Measurements from ENCODE around the gene PITX3. TPM values are rescaled to one million over a fixed set of nuclear protein-coding genes. Genes with fewer than 3 reads are reported as not detected.

Gene PITX3
- total and polyA plus RNA-seq, 2 donors (not counting 3 experiments of a cell fraction or from before 2014, with no cell fraction given) = not detected

DNA sequence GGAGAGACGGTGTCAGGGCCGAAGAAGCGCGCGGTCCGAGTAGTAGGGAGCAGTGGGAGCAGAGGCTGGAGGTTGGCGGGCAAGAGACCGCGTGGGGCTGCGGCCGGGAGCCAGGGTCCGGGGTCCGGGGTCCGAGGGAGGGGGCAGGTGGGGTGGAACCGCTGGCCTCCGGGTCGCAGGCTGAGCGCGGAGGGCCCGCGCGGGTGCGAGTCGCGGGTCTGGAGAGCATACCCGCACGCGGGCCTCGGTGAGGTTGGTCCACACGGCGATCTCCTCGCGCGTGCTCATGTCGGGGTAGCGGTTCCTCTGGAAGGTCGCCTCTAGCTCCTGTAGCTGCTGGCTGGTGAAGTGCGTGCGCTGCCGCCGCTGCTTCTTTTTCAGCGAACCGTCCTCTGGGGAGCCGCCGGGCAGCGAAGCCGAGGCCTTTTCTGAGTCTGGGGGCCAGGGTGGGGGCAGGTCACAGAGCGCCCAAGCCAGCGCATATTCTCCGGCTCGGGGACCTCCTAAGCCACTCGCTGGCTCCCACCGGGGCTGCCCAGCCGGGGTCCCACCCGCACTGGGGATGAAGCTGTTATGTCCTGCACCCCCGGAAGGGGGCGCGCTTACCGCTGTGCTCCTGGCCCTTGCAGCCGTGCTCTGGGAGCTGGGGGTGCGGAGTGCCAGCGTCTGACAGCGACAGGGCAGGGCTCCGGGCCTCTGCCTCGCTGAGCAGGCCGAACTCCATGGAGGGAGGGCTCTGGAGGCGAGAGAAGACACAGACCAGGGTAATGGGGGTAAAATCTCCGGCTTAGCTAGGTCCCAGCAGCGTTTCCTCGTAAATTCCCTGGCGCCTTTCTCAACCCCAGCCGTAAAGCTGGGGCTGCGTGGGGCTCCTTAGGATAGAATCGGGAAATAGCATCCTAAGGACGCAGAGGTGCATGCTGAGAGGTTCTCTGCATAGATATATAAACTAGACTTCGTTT is 9.7 kb downstream of the PITX3 start:
- DNase-seq (ENCODE audit: low read depth, low spot score) = peak; percentile 19
- Histone ChIP-seq H3K27ac (ENCODE audit: insufficient read depth, low read depth, low read length) (no peak overlapping the region), H3K4me3 (replicated peaks in 1 of 3; ENCODE audit: insufficient read depth in 1 of 3, low read depth in 1 of 3, low read length in 3 of 3) (no peak overlapping the region), H2AFZ (ENCODE audit: low read depth, low read length) (no peak overlapping the region), H4K20me1 (replicated peaks; ENCODE audit: control insufficient read depth, extremely low read depth, insufficient read depth, low read length) (no peaks in the 10 kb centered on the region), H3K36me3 (ENCODE audit: control insufficient read depth in 2 of 2, extremely low read depth in 1 of 2, insufficient read depth in 2 of 2, low read length in 2 of 2) (no peaks in the 10 kb centered on the region), H3K9me3 (replicated peaks; ENCODE audit: control insufficient read depth, insufficient read depth, low read length) (no peaks in the 10 kb centered on the region), H3K4me2 (ENCODE audit: insufficient read depth, low read length) (no peak overlapping the region), H3K4me1 (ENCODE audit: control insufficient read depth, extremely low read depth, insufficient read depth, low read length) (peaks cover 2% of the 10 kb centered on the region), H3K9ac (replicated peaks; ENCODE audit: extremely low read depth, insufficient read depth, low read length) (no peak overlapping the region), H3K79me2 (ENCODE audit: control insufficient read depth, insufficient read depth, low read length) (no peaks in the 10 kb centered on the region), H3K9me1 (replicated peaks; ENCODE audit: control insufficient read depth, extremely low read depth, insufficient read depth, low read length) (no peaks in the 10 kb centered on the region), H3K27me3 (ENCODE audit: control insufficient read depth in 2 of 2, insufficient read depth in 2 of 2, low read length in 2 of 2) (peaks cover 52 to 59% of the 10 kb centered on the region in 2 experiments)
- ChIA-PET POLR2A (interaction anchor here (0.5 to 1.1 kb wide), 4 partner anchors 10 to 120 kb away, joined by 3 to 4 read pairs (median 4); partner anchors contain the start of genes GBF1 and PITX3), CTCF (interaction anchor here (0.5 to 17.3 kb wide), 40 partner anchors 9 to 352 kb away, joined by 3 to 1402 read pairs (median 5); partner anchors contain the start of genes FBXL15, GBF1, NFKB2 and PITX3)
- peak; percentile 28 for FAIRE-seq
- no peak for TF ChIP-seq FOS (IDR thresholded peaks at IDR 0.05; ENCODE audit: borderline replicate concordance, insufficient read depth, low read length)
- TF ChIP-seq EZH2 (IDR thresholded peaks at IDR 0.05; ENCODE audit: borderline replicate concordance, low read depth, low read length, severe bottlenecking) = peak; percentile 68
- TF ChIP-seq, protein P1, sequence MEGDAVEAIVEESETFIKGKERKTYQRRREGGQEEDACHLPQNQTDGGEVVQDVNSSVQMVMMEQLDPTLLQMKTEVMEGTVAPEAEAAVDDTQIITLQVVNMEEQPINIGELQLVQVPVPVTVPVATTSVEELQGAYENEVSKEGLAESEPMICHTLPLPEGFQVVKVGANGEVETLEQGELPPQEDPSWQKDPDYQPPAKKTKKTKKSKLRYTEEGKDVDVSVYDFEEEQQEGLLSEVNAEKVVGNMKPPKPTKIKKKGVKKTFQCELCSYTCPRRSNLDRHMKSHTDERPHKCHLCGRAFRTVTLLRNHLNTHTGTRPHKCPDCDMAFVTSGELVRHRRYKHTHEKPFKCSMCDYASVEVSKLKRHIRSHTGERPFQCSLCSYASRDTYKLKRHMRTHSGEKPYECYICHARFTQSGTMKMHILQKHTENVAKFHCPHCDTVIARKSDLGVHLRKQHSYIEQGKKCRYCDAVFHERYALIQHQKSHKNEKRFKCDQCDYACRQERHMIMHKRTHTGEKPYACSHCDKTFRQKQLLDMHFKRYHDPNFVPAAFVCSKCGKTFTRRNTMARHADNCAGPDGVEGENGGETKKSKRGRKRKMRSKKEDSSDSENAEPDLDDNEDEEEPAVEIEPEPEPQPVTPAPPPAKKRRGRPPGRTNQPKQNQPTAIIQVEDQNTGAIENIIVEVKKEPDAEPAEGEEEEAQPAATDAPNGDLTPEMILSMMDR (IDR thresholded peaks at IDR 0.05; ENCODE audit: extremely low read depth in 1 of 2, insufficient read depth in 1 of 2, low read depth in 1 of 2, low read length in 2 of 2) = peak; percentile 88 to 93
- no peak for TF ChIP-seq MYC (IDR thresholded peaks at IDR 0.05; ENCODE audit: low read depth, low read length)
- dilution Hi-C loops (cut with MboI; ENCODE audit: extremely low pct_ligation_motif_present, low sequenced_read_pairs) = loop anchor here (25.0 kb wide), 1 partner anchor 131 kb away; no protein-coding TSS in a partner anchor
- intact Hi-C loops (cut with micrococcal nuclease) = loop anchor here (1.0 to 5.0 kb wide), 3 partner anchors 116 to 351 kb away; no protein-coding TSS in a partner anchor
- BruUV-seq (replicated peaks) = no TSS peak
